Transverse colon (tissue), 4 donors: Measurements from ENCODE around the gene AGBL4. TPM values are rescaled to one million over a fixed set of nuclear protein-coding genes. Genes with fewer than 3 reads are reported as not detected.

Experiments used
- DNase-seq: peaks from one replicate; pipeline ENCODE4 v3.0.0-alpha.2; 2019
- H3K27ac ChIP-seq, 4 donors: fragments of 200-600 bp; sonication (generic); 2 replicates each; pipeline ENCODE4 v1.5.1; 2016 to 2018; ENCODE audit warnings: inconsistent platforms in 4 of 4
- H3K27me3 ChIP-seq: fragments of 200-600 bp; sonication (generic); 2 replicates; pipeline ENCODE4 v1.5.1; 2017; ENCODE audit warnings: inconsistent platforms
- H3K36me3 ChIP-seq, 4 donors: fragments of 200-600 bp; sonication (generic); 2 replicates each; pipeline ENCODE4 v1.5.1; 2017 to 2019; ENCODE audit warnings: inconsistent platforms in 4 of 4
- H3K4me1 ChIP-seq, 4 donors: fragments of 200-600 bp; sonication (generic); 2 replicates each; pipeline ENCODE4 v1.5.1; 2017 to 2020; ENCODE audit warnings: inconsistent platforms in 4 of 4
- H3K4me3 ChIP-seq, 4 donors: fragments of 200-600 bp; sonication (generic); 1 replicate in 1 of 4; 2 replicates in 3 of 4; pipeline versions ENCODE4 v1.5.1 to v1.6.1; 2017 to 2019; ENCODE audit warnings: inconsistent platforms in 4 of 4
- H3K9me3 ChIP-seq, 2 donors: fragments of 200-600 bp; sonication (generic); 2 replicates each; pipeline ENCODE4 v1.5.1; 2017 to 2019; ENCODE audit warnings: inconsistent platforms in 2 of 2
- CTCF ChIP-seq, 5 experiments: fragments of 200-600 bp in 3 of 5; fragments of 450-650 bp in 2 of 5; sonication (generic) in 3 of 5; IDR thresholded peaks; 1 replicate in 2 of 5; 2 replicates in 3 of 5; pipeline ENCODE4 v1.5.1; 2016 to 2017; ENCODE audit warnings: antibody characterized with exemption in 5 of 5, inconsistent platforms in 3 of 5, mild to moderate bottlenecking in 2 of 5, moderate library complexity in 1 of 5
- EP300 ChIP-seq: sonication (generic); formaldehyde crosslinking; IDR thresholded peaks from one replicate; pipeline ENCODE4 v1.6.1; 2017; ENCODE audit warnings: antibody characterized with exemption, low read depth
- POLR2A ChIP-seq: fragments of 450-650 bp; IDR thresholded peaks from one replicate; pipeline ENCODE4 v1.6.1; 2016; ENCODE audit warnings: antibody characterized with exemption, mild to moderate bottlenecking, moderate library complexity
- POLR2AphosphoS5 ChIP-seq, 3 donors: sonication (generic); formaldehyde crosslinking; IDR thresholded peaks; one replicate each; pipeline ENCODE4 v1.6.1; 2016; ENCODE audit warnings: antibody characterized with exemption in 3 of 3
- WGBS, 2 donors: methylation state at CpG; one replicate each; pipeline ENCODE4 v1.1.5; 2018; ENCODE audit warnings: low coverage in 1 of 2; 5-methylcytosine and 5-hydroxymethylcytosine counted together
- in situ Hi-C, 4 donors: fragments of 200-750 bp; cut with MboI; loops; one replicate each; pipeline versions ENCODE4 v1.15.0 to v1.15.1; 2017; ENCODE audit warnings: low sequenced_read_pairs in 3 of 4, low pct_ligation_motif_present in 1 of 4, low pct_unique_long_range_greater_than_20kb in 1 of 4
- intact Hi-C: fragments of 100-400 bp; cut with DNase I; formaldehyde crosslinking; loops from one replicate; pipeline ENCODE4 v1.15.1; 2023; ENCODE audit warnings: low total_unique reads
- total RNA-seq, 4 donors: library from RNA; depleted of rRNA; stranded (reverse); fragments of >200 nt; gene quantifications; one replicate each; pipeline ENCODE4 v1.1.0, GENCODE V29; 2016

AGBL4 gene
- total RNA-seq, 4 donors from 2014 or later, result 0.82 TPM; not detected in 3

GRCh38 chr1:48830715-48831114 lies 1193.0 kb downstream of the AGBL4 start:
- in situ Hi-C loops (no loop called here), intact Hi-C loops (no loop called here)
- TF ChIP-seq EP300, result no peak
- TF ChIP-seq POLR2AphosphoS5 (IDR thresholded peaks at IDR 0.05), result no peak
- no peak for TF ChIP-seq CTCF (IDR thresholded peaks at IDR 0.05)
- TF ChIP-seq POLR2A, result no peak
- H3K36me3 ChIP-seq, result no peaks in the 10 kb centered on the region
- no peak overlapping the region for H3K4me3 ChIP-seq
- H3K4me1 ChIP-seq, result no peaks in the 10 kb centered on the region
- DNase-seq, result no peak
- 63 to 84% methylated on average over 2 of the region's 2 CpGs for WGBS, 2 donors
- no peaks in the 10 kb centered on the region for H3K9me3 ChIP-seq
- no peak overlapping the region for H3K27ac ChIP-seq
- no peaks in the 10 kb centered on the region for H3K27me3 ChIP-seq

GRCh38 chr1:48829446-48829845 lies 1194.3 kb downstream of the AGBL4 start:
- Histone ChIP-seq H3K4me3 (no peak overlapping the region), H3K27me3 (no peaks in the 10 kb centered on the region), H3K27ac (no peak overlapping the region), H3K36me3 (no peaks in the 10 kb centered on the region), H3K4me1 (no peaks in the 10 kb centered on the region), H3K9me3 (no peaks in the 10 kb centered on the region)
- intact Hi-C loops, result no loop called here
- in situ Hi-C loops, result no loop called here
- TF ChIP-seq POLR2AphosphoS5 (IDR thresholded peaks at IDR 0.05), result no peak
- no peak for TF ChIP-seq CTCF (IDR thresholded peaks at IDR 0.05)
- TF ChIP-seq EP300, result no peak
- TF ChIP-seq POLR2A, result no peak
- no peak for DNase-seq

GRCh38 chr1:48823168-48823567 lies 1200.6 kb downstream of the AGBL4 start:
- Histone ChIP-seq H3K27ac (no peak overlapping the region), H3K36me3 (no peaks in the 10 kb centered on the region), H3K4me1 (no peaks in the 10 kb centered on the region), H3K27me3 (no peaks in the 10 kb centered on the region), H3K9me3 (no peaks in the 10 kb centered on the region), H3K4me3 (no peak overlapping the region)
- in situ Hi-C loops (loop anchor here in 1 of 4 donors (25.0 kb wide), 1 partner anchor 261 kb away; no protein-coding TSS in a partner anchor), intact Hi-C loops (no loop called here)
- peak; percentile 18 for DNase-seq
- TF ChIP-seq EP300 (no peak), POLR2AphosphoS5 (IDR thresholded peaks at IDR 0.05) (no peak), POLR2A (no peak), CTCF (IDR thresholded peaks at IDR 0.05) (no peak)

- Histone ChIP-seq H3K27me3 (no peaks in the 10 kb centered on the region), H3K27ac (no peak overlapping the region), H3K4me1 (no peaks in the 10 kb centered on the region), H3K9me3 (no peaks in the 10 kb centered on the region), H3K36me3 (no peaks in the 10 kb centered on the region), H3K4me3 (no peak overlapping the region)
- intact Hi-C loops, result no loop called here
- in situ Hi-C loops, result loop anchor here in 1 of 4 donors (25.0 kb wide), 1 partner anchor 258 kb away; no protein-coding TSS in a partner anchor
- 86 to 95% methylated on average over 3 of the region's 3 CpGs for WGBS, 2 donors
- no peak for DNase-seq
- TF ChIP-seq CTCF (IDR thresholded peaks at IDR 0.05) (no peak), EP300 (no peak), POLR2A (no peak), POLR2AphosphoS5 (IDR thresholded peaks at IDR 0.05) (no peak)
Observed at GRCh38 chr1:48820491-48820890, 1203.3 kb downstream of the AGBL4 start.
